ENCODE results near the gene HDAC5.

GRCh38 chr17:44033861-44034408 is 89.5 kb downstream of the HDAC5 start:
- TF ChIP-seq ZNF274 (IDR thresholded peaks at IDR 0.05; ENCODE audit: low read depth, low read length) (no peak), YY1 (IDR thresholded peaks at IDR 0.05; ENCODE audit: insufficient read depth, insufficient read length) (no peak), SUZ12 (IDR thresholded peaks at IDR 0.05; ENCODE audit: extremely low read depth, insufficient read depth, insufficient read length) (no peak)
